ENCODE results near the gene CYSTM1. TPM values are rescaled to one million over a fixed set of nuclear protein-coding genes. Genes with fewer than 3 reads are reported as not detected.

CYSTM1 gene
- total and polyA plus RNA-seq, 4 experiments from 2014 or later, result 5.0 to 21.1 (median 9.5) TPM

DNA sequence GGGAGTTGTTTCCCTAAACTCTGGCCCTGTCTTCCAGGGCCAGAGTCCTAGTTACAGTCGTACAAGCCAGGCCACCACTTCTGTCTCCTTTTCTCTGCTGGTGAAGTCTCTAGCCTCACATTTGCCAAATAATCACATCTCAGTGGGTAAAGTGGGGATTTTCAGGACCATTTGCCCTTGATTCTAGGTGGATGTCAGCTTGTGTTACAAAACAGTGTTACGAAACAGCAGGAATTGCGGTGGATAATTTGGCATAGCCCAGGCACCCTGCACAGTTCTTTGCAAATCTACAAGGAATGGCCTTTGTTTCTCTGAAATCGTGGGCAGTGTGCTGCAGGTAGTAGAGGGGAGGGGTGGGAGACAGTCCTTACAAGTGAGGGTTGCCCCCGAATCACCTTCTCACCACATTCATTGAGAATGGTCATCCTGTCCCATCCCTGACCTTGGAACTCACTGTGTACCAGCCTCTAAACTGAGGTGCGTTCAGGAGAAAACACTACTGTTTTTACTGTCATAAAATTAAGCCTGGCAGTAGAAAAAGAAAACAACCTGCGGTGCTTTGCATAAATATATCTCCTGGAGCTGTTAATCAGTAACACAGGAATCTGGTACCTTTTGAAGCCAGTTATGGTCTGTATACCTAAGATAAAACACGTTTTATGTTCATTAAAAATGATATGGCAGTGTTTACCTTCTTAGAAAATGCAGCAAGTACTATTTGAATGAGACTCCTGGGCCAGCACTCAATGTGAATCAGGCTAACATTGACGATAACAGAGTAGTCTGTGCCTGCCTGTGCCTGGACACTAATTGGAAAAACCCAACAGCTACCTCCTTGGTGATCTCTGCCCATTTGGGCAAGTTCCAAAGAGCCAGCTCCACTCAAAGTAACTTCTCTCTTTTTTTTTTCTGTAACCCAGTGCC, 44.3 kb downstream of the CYSTM1 start:
- no peak overlapping the region for H3K27ac Mint-ChIP-seq
- peaks cover 2 to 7% (median 4%) of the 10 kb centered on the region in 4 donors for H3K4me1 Mint-ChIP-seq
- DNase-seq, result no peak
- H3K4me3 Mint-ChIP-seq, result no peak overlapping the region
- H3K9me3 ChIP-seq (ENCODE audit: control insufficient read depth in 1 of 2, low read length in 2 of 2), result no peaks in the 10 kb centered on the region
- no peaks in the 10 kb centered on the region for H3K9me3 Mint-ChIP-seq
- POLR2A ChIA-PET (ENCODE audit: partially characterized antibody), result no interaction called here
- intact Hi-C loops (cut with micrococcal nuclease), result no loop called here
- H3K27me3 Mint-ChIP-seq, result no peaks in the 10 kb centered on the region
- H3K36me3 Mint-ChIP-seq, result peaks cover 0 to 3% of the 10 kb centered on the region in 2 donors
- H3K27me3 ChIP-seq (ENCODE audit: insufficient read depth, low read length), result no peaks in the 10 kb centered on the region
- H3K36me3 ChIP-seq (ENCODE audit: insufficient read depth, low read length), result no peaks in the 10 kb centered on the region
- H3K4me1 ChIP-seq (ENCODE audit: insufficient read depth, low read length), result no peaks in the 10 kb centered on the region
- no peak overlapping the region for H3K4me3 ChIP-seq (ENCODE audit: low read length in 2 of 2)
- CTCF ChIA-PET (ENCODE audit: partially characterized antibody), result no interaction called here
- H3K27ac ChIP-seq (ENCODE audit: low read depth, low read length), result no peak overlapping the region

DNA sequence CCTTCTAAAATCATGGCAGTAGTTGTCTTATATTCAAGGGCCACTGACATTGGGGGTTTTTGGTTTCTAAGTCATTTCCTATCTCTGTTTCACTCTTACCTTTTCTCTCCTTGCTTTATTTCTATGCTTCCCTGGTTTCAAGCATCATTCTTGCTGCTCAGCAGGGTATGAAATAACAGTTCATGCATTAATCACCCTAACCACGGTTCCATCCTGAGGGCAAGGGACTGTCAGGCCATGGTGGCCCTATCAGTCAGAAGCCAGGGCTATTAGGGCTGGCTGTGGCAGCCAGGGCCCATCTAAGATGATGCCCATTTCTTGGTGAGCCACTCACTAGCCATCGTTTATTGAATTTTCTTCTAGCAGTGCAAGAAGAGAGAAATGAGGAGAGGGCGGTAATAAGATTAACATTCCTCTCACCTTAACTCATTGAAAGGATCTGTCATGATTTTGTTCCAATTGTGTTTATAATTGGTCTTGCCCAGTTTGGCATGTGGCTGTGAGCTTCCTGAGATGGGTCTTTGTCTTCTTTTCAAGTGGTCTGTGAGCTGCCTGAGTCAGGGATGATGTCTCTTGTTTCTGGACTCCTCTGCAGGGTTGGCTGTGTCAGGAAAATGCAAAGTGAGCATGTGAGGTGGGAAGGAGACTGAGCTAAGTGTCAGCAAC, 45.2 kb downstream of the CYSTM1 start:
- Histone ChIP-seq H3K27ac (ENCODE audit: low read depth, low read length) (no peak overlapping the region), H3K4me1 (ENCODE audit: insufficient read depth, low read length) (no peaks in the 10 kb centered on the region), H3K9me3 (ENCODE audit: control insufficient read depth in 1 of 2, low read length in 2 of 2) (no peaks in the 10 kb centered on the region), H3K4me3 (ENCODE audit: low read length in 2 of 2) (no peak overlapping the region), H3K36me3 (ENCODE audit: insufficient read depth, low read length) (no peaks in the 10 kb centered on the region), H3K27me3 (ENCODE audit: insufficient read depth, low read length) (no peaks in the 10 kb centered on the region)
- Mint-ChIP-seq H3K4me1 (peaks cover 0 to 2% (median 0%) of the 10 kb centered on the region in 4 donors), H3K27me3 (no peaks in the 10 kb centered on the region), H3K4me3 (no peak overlapping the region), H3K36me3 (peaks cover 0 to 3% of the 10 kb centered on the region in 2 donors), H3K27ac (no peak overlapping the region), H3K9me3 (no peaks in the 10 kb centered on the region)
- intact Hi-C loops (cut with micrococcal nuclease), result no loop called here
- POLR2A ChIA-PET (ENCODE audit: partially characterized antibody), result no interaction called here
- DNase-seq, result no peak
- CTCF ChIA-PET (ENCODE audit: partially characterized antibody), result interaction anchor here (1.0 kb wide), 1 partner anchor 74 kb away, joined by 3 read pairs; no protein-coding TSS in a partner anchor

DNA sequence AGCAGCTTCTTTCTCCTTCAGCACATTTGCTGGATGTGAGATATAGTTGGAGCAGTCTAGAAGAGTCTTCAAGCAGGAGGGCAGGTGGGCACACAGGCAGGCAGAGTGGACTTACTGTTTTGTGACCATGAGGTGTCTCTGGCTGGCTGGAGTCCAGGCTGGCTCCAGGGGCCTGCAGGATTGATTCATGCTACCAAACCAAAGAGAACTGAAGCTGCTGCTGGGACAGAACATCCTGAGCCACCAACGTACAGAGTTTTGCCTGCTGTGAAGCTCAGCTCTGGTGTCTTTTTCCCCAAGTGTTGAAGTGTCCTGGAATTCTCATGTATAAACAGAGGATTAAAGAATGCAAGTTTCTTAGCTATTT, 45.7 kb downstream of the CYSTM1 start:
- Mint-ChIP-seq H3K4me1 (peaks cover 0 to 2% (median 0%) of the 10 kb centered on the region in 4 donors), H3K36me3 (peaks cover 0 to 3% of the 10 kb centered on the region in 2 donors), H3K9me3 (no peaks in the 10 kb centered on the region), H3K27ac (no peak overlapping the region), H3K4me3 (no peak overlapping the region), H3K27me3 (no peaks in the 10 kb centered on the region)
- H3K9me3 ChIP-seq (ENCODE audit: control insufficient read depth in 1 of 2, low read length in 2 of 2), result no peaks in the 10 kb centered on the region
- ChIA-PET POLR2A (ENCODE audit: partially characterized antibody) (no interaction called here), CTCF (ENCODE audit: partially characterized antibody) (interaction anchor here (1.0 kb wide), 1 partner anchor 74 kb away, joined by 3 read pairs; no protein-coding TSS in a partner anchor)
- H3K27me3 ChIP-seq (ENCODE audit: insufficient read depth, low read length), result no peaks in the 10 kb centered on the region
- no peak overlapping the region for H3K4me3 ChIP-seq (ENCODE audit: low read length in 2 of 2)
- no peaks in the 10 kb centered on the region for H3K4me1 ChIP-seq (ENCODE audit: insufficient read depth, low read length)
- intact Hi-C loops (cut with micrococcal nuclease), result no loop called here
- H3K36me3 ChIP-seq (ENCODE audit: insufficient read depth, low read length), result no peaks in the 10 kb centered on the region
- no peak for DNase-seq
- H3K27ac ChIP-seq (ENCODE audit: low read depth, low read length), result no peak overlapping the region

DNA sequence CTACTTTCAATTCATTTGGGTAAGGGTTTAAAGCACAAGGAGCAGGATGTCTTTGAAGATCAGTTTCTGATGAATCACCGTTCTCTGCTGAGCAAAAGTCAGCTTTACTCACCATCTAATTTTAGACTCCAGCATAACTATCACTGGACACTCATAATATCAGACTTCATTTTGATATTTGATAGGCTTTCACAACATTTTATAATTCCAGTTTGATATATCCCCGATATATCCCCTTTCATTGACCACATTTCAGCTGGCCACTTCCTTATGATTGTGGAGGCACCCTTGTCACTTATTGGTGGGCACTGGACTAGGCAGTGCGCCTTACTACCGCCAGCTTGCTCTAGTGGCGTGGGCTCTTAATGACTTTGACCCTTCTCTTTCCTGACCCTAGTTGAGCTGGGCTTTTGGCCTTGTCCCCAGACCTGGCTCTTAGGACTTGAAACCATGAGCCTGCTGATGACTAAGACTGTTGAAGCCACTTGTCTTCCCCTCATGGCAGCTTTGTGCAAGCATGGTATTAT, 46.8 kb downstream of the CYSTM1 start:
- POLR2A ChIA-PET (ENCODE audit: partially characterized antibody), result no interaction called here
- Histone ChIP-seq H3K36me3 (ENCODE audit: insufficient read depth, low read length) (no peaks in the 10 kb centered on the region), H3K27ac (ENCODE audit: low read depth, low read length) (no peak overlapping the region), H3K4me1 (ENCODE audit: insufficient read depth, low read length) (no peaks in the 10 kb centered on the region), H3K4me3 (ENCODE audit: low read length in 2 of 2) (no peak overlapping the region), H3K27me3 (ENCODE audit: insufficient read depth, low read length) (no peaks in the 10 kb centered on the region), H3K9me3 (ENCODE audit: control insufficient read depth in 1 of 2, low read length in 2 of 2) (no peaks in the 10 kb centered on the region)
- intact Hi-C loops (cut with micrococcal nuclease), result no loop called here
- no peak overlapping the region for H3K4me3 Mint-ChIP-seq
- CTCF ChIA-PET (ENCODE audit: partially characterized antibody), result no interaction called here
- no peak overlapping the region for H3K27ac Mint-ChIP-seq
- no peak for DNase-seq
- no peaks in the 10 kb centered on the region for H3K9me3 Mint-ChIP-seq
- H3K4me1 Mint-ChIP-seq, result peaks cover 0 to 2% (median 0%) of the 10 kb centered on the region in 4 donors
- H3K36me3 Mint-ChIP-seq, result peaks cover 0 to 3% of the 10 kb centered on the region in 2 donors
- H3K27me3 Mint-ChIP-seq, result no peaks in the 10 kb centered on the region

DNA sequence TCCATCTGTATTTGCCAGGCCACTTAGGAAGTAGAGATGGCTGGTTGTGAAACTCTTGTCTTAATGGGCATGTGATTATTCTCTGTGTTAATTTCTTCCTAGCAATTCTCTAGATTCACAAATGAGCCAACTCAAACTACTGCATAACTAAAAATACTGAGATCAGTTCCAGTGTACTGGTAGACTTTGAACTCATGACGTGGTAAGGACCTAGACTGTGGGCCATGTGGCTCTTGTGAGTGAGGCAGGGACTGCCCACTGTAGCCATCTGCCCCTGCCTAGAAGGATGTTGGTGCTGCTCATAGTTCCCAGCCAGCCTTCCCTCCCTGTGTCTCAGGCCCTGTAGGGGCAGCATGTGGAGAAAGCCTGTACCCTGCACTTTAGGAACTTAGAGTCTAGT, 47.4 kb downstream of the CYSTM1 start:
- no peak overlapping the region for H3K27ac Mint-ChIP-seq

DNA sequence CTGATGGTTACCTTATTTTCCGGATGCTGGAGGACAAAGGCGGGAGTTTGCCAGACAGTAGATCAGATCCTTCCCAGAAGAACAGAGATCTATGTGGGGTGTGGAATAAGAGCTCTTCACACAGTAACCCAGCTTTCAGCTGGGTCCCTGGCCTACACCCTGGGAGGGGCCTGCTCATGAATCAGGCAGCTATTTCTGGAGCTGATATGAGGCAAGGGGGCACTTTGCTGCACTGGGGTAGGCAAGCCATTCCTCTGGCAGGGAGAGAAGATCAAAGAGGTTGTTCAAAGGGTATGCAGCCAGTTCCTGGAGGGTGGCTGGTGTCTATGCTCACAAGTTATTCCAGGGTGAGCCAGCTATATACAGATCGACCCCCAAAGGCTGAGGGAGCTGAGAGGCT, 48.6 kb downstream of the CYSTM1 start:
- Histone ChIP-seq H3K27me3 (ENCODE audit: insufficient read depth, low read length) (no peaks in the 10 kb centered on the region), H3K4me3 (ENCODE audit: low read length in 2 of 2) (no peak overlapping the region), H3K9me3 (ENCODE audit: control insufficient read depth in 1 of 2, low read length in 2 of 2) (no peaks in the 10 kb centered on the region), H3K4me1 (ENCODE audit: insufficient read depth, low read length) (no peaks in the 10 kb centered on the region), H3K27ac (ENCODE audit: low read depth, low read length) (no peak overlapping the region), H3K36me3 (ENCODE audit: insufficient read depth, low read length) (no peaks in the 10 kb centered on the region)
- Mint-ChIP-seq H3K9me3 (no peaks in the 10 kb centered on the region), H3K27ac (no peak overlapping the region), H3K4me3 (no peak overlapping the region), H3K36me3 (peaks cover 0 to 3% of the 10 kb centered on the region in 2 donors), H3K4me1 (peaks cover 0 to 2% (median 0%) of the 10 kb centered on the region in 4 donors), H3K27me3 (no peaks in the 10 kb centered on the region)
- CTCF ChIA-PET (ENCODE audit: partially characterized antibody), result interaction anchor here (1.1 kb wide), 1 partner anchor 9 kb away, joined by 3 read pairs; no protein-coding TSS in a partner anchor
- POLR2A ChIA-PET (ENCODE audit: partially characterized antibody), result no interaction called here
- DNase-seq, result no peak
- intact Hi-C loops (cut with micrococcal nuclease), result no loop called here

More for the DNA sequence above, 47.4 kb downstream of the CYSTM1 start:
- CTCF ChIA-PET (ENCODE audit: partially characterized antibody), result no interaction called here
- Histone ChIP-seq H3K27ac (ENCODE audit: low read depth, low read length) (no peak overlapping the region), H3K36me3 (ENCODE audit: insufficient read depth, low read length) (no peaks in the 10 kb centered on the region), H3K27me3 (ENCODE audit: insufficient read depth, low read length) (no peaks in the 10 kb centered on the region), H3K4me3 (ENCODE audit: low read length in 2 of 2) (no peak overlapping the region), H3K9me3 (ENCODE audit: control insufficient read depth in 1 of 2, low read length in 2 of 2) (no peaks in the 10 kb centered on the region), H3K4me1 (ENCODE audit: insufficient read depth, low read length) (no peaks in the 10 kb centered on the region)
- no peak for DNase-seq
- H3K4me3 Mint-ChIP-seq, result no peak overlapping the region
- H3K9me3 Mint-ChIP-seq, result no peaks in the 10 kb centered on the region
- POLR2A ChIA-PET (ENCODE audit: partially characterized antibody), result no interaction called here
- H3K27me3 Mint-ChIP-seq, result no peaks in the 10 kb centered on the region
- intact Hi-C loops (cut with micrococcal nuclease), result no loop called here
- H3K4me1 Mint-ChIP-seq, result peaks cover 0 to 2% (median 0%) of the 10 kb centered on the region in 4 donors
- peaks cover 0 to 3% of the 10 kb centered on the region in 2 donors for H3K36me3 Mint-ChIP-seq

DNA sequence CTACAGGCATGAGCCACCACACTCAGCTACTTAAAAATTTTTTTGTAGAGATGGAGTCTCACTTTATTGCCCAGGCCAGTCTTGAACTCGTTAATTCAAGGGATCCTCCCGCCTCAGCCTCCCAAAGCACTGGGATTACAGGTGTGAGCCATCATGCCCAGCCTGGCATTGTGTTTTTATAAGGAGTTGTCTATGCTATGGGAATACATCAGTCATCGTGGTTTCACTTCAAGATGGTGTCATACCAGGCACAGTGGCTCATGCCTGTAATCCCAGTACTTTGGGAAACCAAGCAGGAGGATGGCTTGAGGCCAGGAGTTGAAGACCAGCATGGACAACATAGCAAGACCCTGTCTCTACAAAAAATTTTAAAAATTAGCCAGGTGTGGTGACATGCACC, 49.7 kb downstream of the CYSTM1 start:
- Histone ChIP-seq H3K27me3 (ENCODE audit: insufficient read depth, low read length) (no peaks in the 10 kb centered on the region), H3K4me1 (ENCODE audit: insufficient read depth, low read length) (no peaks in the 10 kb centered on the region), H3K4me3 (ENCODE audit: low read length in 2 of 2) (no peak overlapping the region), H3K27ac (ENCODE audit: low read depth, low read length) (no peak overlapping the region), H3K9me3 (ENCODE audit: control insufficient read depth in 1 of 2, low read length in 2 of 2) (no peaks in the 10 kb centered on the region), H3K36me3 (ENCODE audit: insufficient read depth, low read length) (no peaks in the 10 kb centered on the region)
- Mint-ChIP-seq H3K27ac (no peak overlapping the region), H3K4me3 (no peak overlapping the region), H3K27me3 (no peaks in the 10 kb centered on the region), H3K9me3 (no peaks in the 10 kb centered on the region), H3K4me1 (peaks cover 0 to 2% (median 0%) of the 10 kb centered on the region in 4 donors), H3K36me3 (peaks cover 0 to 3% of the 10 kb centered on the region in 2 donors)
- ChIA-PET CTCF (ENCODE audit: partially characterized antibody) (no interaction called here), POLR2A (ENCODE audit: partially characterized antibody) (no interaction called here)
- intact Hi-C loops (cut with micrococcal nuclease), result no loop called here
- no peak for DNase-seq

Data from CD4-positive, alpha-beta memory T cell (primary cell).